GM12892 (cell line): ENCODE results near the gene CFDP1.

Experiments used
- DNase-seq: peaks from one replicate; pipeline ENCODE4 v3.0.0; 2011; ENCODE audit not compliant: insufficient read length
- FAIRE-seq: peaks from 2 replicates; lab custom pipeline; 2011; peaks lifted over from hg19 to GRCh38; lab: Jason Lieb, UNC
- POLR2A ChIP-seq: IDR thresholded peaks from 2 replicates; pipeline ENCODE4 v1.6.1; 2011; ENCODE audit warnings: low read depth, low read length, control low read depth
- POLR2AphosphoS5 ChIP-seq: IDR thresholded peaks from 2 replicates; pipeline ENCODE4 v1.6.1; 2011; ENCODE audit warnings: low read depth, low read length, control low read depth
- TAF1 ChIP-seq: IDR thresholded peaks from 2 replicates; pipeline ENCODE4 v1.6.1; 2011; ENCODE audit warnings: low read depth, mild to moderate bottlenecking, control low read depth, low read length, borderline replicate concordance

Gene CFDP1

GRCh38 chr16:75343941-75344340, 89.4 kb downstream of the CFDP1 start:
- TF ChIP-seq POLR2A (no peak), TAF1 (no peak)
- DNase-seq (no peak), FAIRE-seq (no peak)

- DNase-seq: no peak
- TF ChIP-seq POLR2AphosphoS5 (no peak), POLR2A (no peak), TAF1 (no peak)
- FAIRE-seq: no peak
These were observed 90.0 kb downstream of the CFDP1 start for GRCh38 chr16:75343286-75343685.

GRCh38 chr16:75342308-75342811, 90.9 kb downstream of the CFDP1 start:
- DNase-seq (no peak), FAIRE-seq (no peak)
- TF ChIP-seq TAF1 (no peak), POLR2A (no peak), POLR2AphosphoS5 (no peak)

DNA sequence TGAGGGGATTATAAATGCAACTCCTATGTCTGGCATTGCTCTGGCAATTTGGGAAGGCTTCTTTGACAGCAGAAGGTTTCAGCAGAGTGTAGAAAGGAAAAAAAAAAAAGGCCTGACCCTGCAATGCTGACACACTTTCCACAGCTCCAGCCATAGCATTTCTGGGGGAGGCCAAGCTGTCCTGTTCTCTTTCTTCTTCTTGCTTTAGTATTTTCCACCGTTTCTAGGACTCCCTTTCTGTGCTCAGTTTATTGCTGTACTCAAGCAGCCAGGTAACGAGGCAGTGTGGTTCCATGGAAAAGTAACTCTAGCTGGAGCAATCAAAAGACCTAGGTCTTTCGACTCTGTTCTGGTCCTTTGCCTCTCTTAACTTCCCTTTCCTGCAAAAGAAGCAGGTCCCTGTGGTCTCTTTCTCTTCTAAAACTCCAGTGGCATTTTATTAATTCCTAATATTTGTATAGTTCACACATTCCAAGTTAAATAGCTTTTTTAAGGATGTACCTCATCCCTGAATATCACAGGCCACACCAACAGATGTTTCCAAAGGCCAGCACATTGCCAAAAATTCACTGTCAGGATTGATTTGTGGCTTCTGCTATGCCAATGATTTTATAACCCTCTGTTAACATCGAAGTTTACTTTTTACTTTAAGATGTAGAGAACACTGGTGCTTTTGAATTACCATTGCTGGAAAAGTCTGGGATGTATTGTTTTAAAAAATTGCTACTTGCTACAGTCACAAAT, 91.6 kb downstream of the CFDP1 start:
- FAIRE-seq (no peak), DNase-seq (no peak)
- TF ChIP-seq POLR2AphosphoS5: no peak
- TF ChIP-seq TAF1: no peak
- no peak for TF ChIP-seq POLR2A

DNA sequence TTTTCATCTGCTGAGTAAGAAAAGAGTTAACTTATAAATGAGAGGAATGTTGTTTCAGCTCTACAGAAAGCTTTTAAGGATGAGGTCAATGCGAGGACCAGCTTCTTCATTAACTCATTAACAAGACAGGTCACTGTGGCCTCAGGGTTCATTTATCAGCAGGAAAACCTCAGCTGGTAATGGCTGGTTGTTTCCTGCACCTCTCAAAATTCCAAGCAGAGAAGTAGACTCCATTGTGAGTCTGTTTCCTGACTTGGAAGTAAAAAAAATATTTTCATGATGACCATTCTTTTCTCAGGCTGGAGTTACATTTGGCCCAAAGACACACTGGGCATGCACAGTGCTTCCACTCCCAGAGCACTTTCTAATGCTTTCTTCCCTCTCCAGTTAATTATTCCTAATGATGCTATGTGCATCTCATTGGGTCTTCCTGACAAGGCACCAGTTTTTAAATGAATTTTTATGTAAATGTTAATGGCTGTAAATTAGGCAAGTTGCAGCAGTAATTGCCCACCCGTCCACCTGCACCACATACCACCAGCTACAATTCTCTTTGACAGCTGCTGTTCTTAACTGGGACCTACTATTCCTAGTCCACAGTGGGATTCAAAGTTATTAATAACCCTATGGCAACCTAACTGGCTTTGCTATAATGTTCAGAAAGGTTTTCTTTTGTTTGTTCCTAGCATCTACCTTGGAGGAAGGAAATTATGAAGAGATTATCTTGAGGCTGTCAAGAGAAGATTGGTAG, 92.4 kb downstream of the CFDP1 start:
- no peak for FAIRE-seq
- no peak for TF ChIP-seq POLR2AphosphoS5
- no peak for TF ChIP-seq TAF1
- no peak for TF ChIP-seq POLR2A
- no peak for DNase-seq

DNA sequence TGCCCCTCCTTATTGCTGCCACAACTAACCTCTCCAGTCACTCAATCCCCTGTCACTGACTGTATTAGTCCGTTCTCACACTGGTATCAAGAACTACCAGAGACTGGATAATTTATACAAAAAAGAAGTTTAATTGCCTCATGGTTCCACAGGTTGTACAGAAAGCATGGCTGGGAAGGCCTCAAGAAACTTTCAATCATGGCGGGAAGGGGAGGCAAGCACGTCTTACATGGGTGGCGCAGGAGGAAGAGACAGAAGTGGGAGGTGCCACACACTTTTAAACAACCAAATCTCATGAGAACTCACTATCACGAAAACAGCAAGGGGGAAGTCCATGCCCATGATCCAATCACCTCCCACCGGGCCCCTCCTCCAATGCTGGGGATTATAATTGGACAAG, 95.9 kb downstream of the CFDP1 start:
- DNase-seq (no peak), FAIRE-seq (no peak)
- TF ChIP-seq TAF1: no peak
- TF ChIP-seq POLR2A: no peak

- FAIRE-seq (no peak), DNase-seq (no peak)
- TF ChIP-seq POLR2AphosphoS5: no peak
- TF ChIP-seq POLR2A: no peak
- TF ChIP-seq TAF1: no peak
These were observed 96.8 kb downstream of the CFDP1 start for GRCh38 chr16:75336521-75336920.

- TF ChIP-seq TAF1 (no peak), POLR2AphosphoS5 (no peak), POLR2A (no peak)
- DNase-seq (no peak), FAIRE-seq (peak; percentile 9)
These were observed 99.6 kb downstream of the CFDP1 start for GRCh38 chr16:75333721-75334163.

DNA sequence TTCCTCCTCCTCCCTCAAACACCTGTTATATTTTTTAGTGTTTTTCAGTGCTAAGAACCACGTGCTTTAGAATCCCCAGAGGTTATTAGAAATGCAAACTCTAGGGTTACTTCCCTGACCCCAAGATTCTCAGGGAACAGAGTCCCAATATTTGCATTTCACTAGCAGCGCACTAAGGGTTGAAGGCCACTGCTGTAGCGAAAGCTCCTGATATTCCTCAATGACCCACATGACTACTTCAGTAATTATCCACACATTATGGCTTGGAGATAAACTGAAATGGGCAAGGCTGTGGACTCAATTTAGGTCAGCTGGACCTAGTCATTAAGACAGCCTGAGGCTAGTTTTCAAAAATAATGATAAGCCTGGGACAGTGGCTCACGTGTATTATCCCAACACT, 103.4 kb downstream of the CFDP1 start:
- FAIRE-seq: no peak
- no peak for TF ChIP-seq TAF1
- no peak for TF ChIP-seq POLR2AphosphoS5
- no peak for DNase-seq

DNA sequence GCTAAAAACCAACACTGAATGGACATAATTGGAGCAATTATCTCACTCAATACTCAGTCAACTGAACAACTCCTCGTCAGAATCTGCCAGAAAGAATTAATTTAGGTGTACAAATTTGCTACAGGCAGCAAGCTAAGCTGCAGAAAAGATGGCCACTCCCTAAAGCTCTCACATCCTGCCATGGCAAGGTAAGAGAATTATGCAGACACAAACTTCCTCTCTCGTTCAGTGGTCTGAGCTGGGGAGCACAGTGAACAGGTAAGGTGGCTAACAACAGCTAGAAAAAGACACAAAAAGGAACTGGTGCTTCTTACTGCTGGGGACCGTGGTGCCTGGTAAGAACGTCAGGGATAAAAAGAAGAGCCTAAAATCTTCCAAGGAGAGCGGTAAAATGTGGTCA, 107.0 kb downstream of the CFDP1 start:
- no peak for TF ChIP-seq POLR2A
- TF ChIP-seq TAF1: no peak
- no peak for TF ChIP-seq POLR2AphosphoS5

GRCh38 chr16:75323933-75324332, 109.4 kb downstream of the CFDP1 start:
- DNase-seq (no peak), FAIRE-seq (no peak)
- no peak for TF ChIP-seq TAF1
- no peak for TF ChIP-seq POLR2A
- TF ChIP-seq POLR2AphosphoS5: no peak

More for the DNA sequence above, 107.0 kb downstream of the CFDP1 start:
- FAIRE-seq (no peak), DNase-seq (no peak)
